GM18870 (cell line): ENCODE measurements around the gene LAPTM5.

Source experiments
- ATAC-seq: cut with Tn5 transposase; IDR thresholded peaks from one replicate; pipeline ENCODE4 v1.9.1; 2021; ENCODE audit warnings: moderate library complexity; ENCODE audit not compliant: unreplicated experiment

Gene LAPTM5

DNA sequence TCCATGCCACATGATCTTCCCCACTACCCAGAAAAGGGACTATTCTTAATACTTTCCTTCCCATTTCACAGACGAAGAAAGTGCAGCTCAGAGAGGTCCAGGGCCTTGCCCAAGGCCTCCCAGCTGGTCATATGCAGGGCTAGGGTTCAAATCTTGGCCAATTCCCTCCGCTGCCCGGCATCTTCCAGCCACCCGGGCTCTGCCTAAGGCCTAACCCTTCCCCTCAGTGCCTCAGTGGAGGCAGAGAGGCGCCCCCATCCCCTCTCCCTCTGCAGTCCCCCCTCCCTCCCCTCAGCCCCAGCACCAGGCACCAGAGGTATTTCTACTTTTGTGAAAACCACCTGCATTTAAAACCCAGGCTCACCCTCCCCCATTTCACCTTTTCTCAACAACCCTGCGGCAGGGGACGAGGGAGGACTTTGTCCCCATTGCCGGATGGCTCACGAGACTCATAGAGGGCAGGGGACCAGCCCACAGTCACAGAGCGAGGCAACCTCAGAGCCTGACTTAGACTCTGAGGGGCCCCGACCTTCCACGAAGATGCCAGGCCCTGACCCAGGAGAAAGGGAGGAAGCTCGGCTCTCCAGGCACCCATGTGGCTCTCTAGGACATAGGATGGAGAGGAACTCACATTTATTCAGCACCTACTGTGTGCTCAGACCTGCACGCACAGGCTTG is 12.3 kb downstream of the LAPTM5 start:
- no peak for ATAC-seq

DNA sequence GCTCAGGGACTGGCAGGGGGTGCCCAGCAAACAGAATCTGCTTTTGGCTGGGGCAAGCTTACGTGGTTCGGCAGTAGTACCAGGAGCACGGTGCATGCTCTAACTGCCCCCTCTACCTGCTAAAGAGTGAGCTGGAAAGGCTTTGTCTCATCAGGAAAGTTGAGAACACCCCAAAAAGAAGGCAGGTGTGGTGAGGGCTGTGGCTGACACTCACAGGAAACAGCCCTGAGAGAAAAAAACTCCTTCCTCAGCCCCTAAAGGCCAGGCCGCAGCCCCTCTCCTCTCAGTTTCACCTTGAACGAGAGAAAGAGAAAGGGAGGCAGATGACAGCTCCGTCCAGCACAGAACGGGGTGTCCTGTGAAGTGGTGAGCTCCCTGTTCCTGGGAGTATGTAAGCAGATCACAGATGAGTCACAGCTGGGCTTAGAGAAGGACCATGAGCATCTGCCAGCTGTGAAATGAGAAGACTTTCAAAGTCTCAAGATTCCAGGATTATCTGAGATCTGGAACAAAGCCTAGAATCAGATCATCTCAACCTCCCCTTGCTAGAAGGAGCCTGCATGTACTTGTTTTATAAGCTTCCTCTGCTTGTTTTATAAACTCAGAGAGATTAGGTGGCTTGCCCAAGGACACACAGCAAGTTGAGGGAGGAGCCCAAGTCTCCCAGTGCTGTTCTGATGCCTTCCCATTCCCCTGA is 13.4 kb downstream of the LAPTM5 start:
- no peak for ATAC-seq

DNA sequence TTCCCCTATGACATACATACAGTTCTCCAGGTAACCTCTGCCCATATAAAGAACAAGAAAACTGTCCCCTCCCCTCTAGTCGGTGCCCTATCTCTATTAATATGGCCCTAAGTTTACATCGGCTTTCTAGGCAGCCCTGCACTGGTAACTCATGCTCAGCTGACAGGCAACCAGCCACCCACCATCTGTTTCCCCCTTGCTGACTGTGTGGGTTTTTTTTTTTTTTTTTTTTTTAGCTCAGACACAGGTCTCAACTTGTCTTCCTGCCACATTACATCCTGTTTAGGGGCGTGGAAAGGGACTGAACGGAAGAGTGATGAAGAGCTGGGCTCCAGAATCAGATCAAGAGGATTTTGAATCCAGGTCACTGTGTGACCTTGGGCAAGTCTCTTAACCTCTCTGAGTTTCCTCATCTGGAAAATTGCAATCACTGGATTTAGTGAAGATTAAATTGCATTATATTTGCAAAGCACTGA is 14.0 kb downstream of the LAPTM5 start:
- no peak for ATAC-seq

DNA sequence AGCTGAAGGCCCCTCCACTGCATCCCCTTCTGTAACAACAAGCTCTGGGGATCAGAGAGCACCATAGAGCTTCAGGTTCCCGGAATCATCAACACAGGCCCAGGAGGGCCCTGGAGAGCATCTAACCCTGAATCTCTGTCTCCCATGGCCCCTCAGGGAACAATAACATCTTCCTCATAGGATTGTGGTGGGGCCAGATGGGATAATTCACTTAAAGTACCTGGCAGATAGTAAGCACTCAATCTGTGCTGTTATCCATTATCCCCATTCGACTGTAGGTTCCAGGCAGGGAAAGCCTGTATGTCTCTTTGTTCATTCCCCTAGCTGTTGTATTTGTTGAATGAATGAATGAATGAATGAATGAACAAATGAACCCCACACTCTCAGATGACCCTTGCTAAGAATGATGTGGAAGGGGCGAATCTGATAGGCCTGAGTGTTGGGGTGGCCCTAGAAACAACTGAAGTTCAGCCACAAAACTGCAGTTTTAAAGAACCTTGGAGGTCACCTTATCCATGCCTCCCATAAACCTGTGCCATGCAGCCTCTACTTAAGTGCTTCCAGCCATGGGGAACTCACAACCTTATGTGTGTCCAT is 14.5 kb downstream of the LAPTM5 start:
- ATAC-seq = no peak

DNA sequence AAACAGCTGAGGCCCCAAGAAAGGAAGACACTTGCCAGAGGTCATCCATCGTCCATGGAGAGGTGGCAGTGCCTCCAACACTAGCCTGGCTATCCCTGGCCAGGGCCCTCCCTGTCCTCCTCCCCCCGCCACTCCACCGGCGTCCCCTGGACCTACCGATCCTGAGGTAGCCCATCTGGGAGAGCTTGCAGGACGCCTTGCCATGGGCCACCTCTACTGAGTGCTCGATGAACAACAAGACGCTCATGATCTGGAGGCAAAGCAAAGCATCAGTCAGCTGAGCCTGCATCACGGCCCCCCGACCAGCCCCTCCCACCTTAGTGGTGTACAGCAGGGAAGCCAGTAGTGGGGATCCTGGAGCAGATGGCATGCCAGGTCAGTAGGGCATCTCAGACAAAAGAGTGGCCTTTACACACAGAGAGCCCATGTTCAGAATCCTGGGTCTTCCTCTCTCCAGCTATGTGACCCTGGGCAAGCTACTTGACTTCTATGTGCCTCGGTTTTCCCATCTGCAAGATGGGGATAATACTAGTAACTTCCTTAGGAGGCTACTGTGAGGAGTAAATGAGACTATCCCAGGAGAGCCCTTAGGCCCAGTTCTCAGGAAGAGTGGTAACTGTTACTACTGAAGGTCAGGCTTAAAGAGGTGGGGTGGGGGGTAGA is 15.1 kb downstream of the LAPTM5 start:
- no peak for ATAC-seq

DNA sequence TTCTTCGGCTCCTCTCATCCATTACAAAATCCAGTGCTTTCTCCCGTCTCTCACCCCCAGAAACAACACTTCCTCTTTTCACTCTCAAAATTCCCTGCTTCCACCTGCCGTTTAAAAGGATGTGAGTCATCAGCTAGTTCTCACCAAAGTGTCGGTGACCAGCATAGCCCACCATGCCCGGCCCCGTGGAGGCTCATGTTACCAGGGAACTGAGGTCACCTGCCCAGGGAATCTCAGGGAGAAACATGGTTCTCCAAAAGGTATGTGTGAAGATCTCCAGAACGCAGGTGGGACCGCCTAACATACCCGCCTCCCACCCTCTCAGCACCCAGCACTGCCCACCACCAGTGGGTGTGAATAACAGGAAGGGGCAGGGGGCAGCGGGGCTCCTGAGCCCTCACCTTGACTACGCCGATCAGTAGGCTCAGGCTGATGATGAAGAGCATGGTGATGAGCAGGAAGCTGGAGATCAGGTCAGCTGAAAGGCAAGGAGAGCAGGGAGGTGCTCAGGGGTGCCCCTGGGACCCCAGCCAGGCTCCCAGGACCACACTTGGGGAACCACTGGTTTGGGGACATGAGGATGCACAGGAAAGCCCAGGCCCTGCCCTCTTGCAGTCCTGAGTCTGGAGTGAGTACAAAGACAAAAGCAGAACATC is 16.2 kb downstream of the LAPTM5 start:
- no peak for ATAC-seq

DNA sequence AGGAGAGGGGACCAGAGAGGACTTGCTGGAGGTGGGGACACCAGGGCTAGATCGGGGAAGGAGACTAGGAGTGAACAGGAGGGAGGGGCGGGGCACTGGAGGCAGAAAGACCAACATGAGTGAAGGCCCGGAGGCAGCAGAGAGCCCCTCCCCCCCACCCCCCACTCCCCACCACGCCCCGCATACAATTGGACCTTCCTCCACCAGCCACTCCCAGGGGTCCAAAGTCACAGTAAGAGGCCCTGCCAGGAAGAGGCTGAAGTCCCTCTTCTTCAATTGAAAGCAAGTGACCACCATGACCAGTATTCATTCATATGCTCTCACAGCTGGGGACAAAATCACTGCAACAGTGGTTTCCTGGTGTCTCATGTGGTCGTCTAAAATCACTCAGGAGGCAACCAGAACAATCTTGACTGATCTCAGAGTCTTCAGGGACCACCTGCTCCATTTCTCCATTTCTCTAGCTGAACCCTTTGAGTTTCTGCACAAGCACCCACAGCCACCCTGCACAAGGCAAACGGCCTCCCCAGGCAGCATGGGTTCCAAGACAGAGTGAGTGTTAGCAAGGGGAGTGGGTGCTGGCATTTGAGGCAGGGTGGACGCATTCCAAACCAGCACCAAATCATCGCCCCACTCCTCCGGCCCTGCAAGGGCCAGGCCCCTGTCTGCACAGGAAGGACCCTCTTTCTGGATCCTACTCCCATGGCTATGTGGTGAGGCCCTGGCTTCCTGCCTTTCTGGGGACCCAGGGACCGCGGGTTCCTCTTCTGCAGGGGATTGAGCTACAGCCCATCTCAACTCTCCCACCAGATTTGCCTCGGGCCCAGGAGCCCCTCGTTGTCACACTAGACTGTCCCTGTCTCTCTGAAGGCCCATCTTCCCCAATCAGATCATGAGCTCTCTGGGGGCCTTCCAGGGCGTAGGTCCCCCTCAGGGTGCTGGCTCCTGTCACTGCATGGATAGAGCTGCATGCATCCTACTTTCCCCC is 17.0 kb downstream of the LAPTM5 start:
- no peak for ATAC-seq

DNA sequence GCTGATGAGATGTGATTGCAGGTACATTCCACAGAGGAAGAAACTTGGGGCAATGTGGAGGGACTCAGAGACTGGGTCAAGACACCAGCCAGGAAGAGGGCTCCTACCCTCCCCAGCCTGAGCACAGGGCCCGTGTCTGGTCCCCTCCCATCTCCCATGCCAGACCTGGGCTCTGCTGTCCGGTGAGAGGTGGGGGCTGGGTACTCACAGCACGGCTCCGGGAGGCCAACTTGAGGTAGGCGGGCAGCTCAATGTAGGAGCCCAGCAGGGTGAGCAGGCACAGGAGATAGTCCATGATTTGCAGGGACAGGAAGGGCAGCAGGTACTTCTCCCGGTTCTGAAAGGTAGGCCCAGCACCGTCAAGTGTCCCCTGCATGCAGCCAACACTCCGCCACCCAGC is 18.0 kb downstream of the LAPTM5 start:
- ATAC-seq = no peak

DNA sequence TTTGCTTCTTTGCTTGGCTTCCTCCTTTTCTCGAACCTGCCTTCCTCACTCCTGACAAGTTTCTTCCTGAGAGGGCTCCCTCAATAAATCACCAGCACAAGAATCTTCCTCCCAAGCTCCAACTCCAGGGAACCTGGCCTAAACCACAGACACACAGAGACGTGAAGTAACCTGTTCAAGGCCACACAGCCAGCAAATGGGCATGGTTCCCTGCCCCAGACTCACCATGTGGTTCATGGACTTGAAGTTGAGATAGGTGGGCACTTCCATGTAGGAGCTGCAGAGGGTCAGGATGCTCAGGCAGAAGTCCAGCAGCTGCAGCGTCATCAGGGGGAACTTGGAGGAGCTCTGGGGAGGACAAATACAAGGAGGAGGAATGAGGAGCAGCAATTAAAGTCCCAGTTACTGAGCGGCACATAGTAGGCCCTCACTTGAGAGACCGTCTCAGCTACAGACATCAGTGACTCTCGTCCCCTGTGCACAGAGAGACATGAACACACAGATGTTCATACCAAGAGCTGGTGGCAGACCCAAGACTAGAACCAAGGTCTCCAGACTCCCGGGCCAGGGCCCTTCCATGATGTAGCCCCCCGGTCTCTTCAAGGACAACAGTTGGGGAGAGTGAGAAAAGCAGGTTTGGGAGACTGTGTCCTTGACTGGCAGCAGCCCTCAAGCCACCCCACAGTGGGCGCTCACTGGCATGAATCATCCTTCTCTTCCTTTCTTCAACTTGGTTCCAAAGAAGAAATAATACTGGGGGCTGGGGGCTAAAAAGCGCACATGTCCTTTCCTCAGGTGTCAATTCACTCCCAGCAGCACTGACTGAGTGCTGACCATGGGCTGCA is 18.6 kb downstream of the LAPTM5 start:
- ATAC-seq = no peak

DNA sequence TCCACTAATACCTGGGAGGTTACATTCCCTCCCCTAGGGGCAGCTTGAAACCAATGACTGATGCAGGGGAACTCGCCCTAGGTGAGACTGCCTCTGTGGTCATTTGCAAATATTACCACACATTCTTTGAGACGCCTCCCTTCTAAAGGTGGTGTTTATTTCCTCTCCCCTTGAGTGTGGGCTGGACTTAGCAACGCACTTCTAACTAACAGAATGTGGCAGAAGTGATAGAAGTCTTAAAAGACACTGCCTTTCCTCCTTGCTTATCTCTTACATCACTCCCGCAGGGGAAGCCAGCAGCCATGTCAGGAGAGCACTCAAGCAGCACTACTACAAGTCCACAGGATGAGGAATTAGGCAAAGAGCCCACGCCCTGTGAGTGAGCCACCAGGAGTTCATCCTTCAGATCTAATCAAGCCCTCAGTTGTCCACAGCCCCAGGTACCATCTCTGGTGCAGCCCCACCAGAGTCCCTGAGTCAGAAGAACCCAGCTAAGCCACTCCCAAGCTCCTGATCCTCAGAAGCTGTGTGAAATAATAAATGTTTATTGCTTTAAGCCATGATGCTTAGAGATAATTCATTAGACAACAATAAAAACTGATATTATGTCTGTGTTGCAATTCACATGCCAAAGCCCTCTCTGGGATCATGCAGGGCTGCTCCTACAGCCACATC is 19.4 kb downstream of the LAPTM5 start:
- no peak for ATAC-seq

DNA sequence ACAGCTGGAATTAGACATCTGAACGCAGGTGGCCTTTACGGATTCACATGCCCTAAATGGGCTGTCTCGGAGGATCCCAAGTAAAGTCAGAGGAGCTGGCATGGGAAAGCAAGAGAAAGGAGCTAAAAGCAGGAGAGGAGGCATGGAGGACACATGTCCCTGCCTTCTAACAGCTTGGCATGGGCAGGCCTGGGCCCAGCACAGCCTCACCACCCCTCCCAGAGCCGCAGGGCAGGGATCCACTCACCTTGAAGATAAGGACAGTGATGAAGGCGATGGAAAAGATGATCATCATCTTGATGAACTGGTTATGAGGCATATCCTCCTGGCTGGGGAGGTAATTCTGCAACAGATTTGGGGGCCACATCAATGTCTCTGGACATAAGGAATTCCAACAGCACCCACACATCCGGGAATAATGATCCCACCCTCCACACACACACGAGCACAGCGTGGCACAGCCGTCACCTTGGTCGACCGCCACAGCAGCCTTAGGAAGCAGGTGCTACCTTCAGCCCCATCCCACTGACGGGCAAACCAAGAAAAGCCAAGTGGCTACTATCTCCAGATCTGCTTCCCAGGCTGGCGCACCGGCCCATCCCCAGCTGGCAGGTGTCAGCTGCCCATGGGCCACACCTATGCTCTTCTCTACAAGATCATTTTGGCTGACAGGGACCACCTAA is 20.1 kb downstream of the LAPTM5 start:
- ATAC-seq = no peak

DNA sequence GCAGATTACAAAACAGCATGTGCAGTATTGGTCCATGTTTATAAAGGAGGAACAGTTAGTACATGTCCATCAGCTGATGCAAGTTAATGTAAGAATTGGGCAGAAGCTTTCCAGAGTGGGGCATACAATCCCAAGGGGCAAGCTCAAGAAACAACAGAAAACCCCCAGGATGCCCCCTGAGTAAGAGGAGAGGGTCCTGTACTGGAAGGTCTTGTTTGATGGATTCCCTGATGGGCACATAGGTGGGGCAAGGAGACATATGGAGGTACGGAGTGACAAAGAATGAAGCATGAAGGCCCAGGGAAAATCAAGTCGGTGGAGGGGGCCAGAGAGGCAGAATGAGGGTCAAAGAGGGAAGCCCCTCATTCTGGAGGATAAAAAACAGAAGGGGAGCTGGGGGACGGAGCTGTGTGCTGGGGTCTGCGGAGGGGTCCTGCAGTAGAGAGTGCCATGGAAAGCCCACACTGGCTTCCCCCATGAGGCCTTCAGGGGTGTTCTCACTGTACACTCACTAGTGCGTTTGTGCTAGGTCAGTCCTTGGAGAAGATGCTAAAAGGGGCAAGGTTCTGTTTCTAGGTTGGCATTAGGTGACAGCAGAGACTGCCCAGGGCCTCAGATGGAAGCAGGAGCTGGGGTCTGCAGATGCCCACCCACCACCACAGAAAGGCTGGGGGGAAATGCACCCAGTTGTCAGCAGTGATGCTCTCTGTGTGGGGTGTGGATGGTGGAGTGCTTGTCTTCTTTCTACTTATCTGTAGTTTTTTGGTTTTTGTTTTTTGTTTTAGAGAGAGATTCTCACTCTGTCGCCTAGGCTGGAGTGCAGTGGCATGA is 21.7 kb downstream of the LAPTM5 start:
- no peak for ATAC-seq

DNA sequence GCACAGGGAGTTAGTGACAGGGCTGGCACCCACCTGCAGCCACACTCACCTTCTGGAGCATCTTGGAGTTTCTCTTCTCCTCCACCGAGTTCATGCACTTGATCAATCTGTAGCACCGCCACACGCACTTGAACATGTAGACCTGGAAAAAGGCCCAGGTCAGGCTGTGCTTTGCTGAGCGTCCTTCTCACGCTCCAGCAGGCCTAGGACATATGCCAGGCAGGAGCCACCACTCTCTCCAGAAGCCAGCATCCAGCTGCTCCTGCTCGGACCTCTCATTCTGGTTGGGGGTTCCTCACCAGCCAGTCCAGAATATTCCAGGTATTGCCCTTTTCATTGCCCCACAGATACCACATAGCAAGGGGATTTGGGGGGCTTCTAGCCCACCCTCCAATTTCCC is 22.4 kb downstream of the LAPTM5 start:
- no peak for ATAC-seq

DNA sequence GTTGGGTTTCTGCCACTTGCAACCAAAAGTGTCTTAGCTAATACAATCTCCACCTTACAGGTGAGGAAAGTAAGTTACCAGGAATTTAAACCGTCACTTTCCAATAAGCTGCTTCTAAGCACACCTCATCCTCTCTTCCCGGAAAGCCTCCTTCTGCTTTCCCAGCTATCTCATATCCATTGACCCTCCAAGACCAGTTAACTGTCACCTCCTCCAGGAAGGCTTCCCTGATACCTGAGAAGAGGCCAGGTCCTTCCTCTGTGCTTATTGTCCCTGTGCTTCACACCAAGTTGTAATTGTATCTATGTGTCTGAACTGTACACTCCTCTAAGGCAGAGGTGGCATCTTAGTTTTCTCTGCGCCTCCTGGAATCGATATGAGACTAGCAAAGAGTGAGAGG is 23.0 kb downstream of the LAPTM5 start:
- no peak for ATAC-seq

DNA sequence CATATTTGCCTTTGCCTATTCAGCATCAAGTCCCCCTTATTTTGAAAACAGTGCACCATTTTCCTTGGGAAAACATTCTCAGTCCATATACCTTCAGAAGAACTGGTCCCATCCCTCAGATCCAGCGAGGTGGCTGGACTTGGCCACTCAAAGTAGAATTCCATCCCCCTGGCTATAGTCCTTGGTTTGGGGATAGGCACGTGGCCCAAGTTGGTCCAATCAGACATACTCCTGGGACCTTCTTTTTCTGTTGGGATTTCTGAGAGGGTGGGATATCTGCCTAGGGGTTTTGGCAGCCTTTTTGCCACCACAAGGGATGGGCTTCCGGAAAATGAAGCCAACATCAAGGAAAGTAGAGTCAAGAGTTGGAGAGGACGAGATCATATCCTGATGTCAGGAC is 23.5 kb downstream of the LAPTM5 start:
- ATAC-seq = no peak

DNA sequence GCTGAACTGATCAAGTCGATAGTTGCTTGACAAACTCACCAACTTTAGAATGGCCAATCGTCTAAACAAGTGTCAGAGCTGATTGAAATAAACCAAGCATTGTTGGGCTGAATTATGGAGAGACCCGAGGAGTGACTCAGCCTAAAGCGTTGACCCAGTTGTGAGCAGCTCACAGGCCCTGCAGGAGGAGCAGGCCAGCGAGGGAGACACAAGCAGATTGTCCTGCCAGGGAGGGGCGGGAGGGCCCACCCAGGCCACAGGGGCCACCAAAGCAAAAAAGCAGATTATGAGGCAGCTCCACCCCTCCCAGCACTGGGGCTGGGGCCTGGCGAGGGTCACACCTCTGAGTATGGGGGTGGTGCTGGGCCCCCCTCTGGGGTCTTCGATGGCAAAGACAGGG is 24.1 kb downstream of the LAPTM5 start:
- ATAC-seq = no peak
